ENCODE measurements around the gene RUSF1.

GRCh38 chr16:31536804-31537361 is 28.7 kb upstream of the RUSF1 start:
- TF ChIP-seq CTCF (IDR thresholded peaks at IDR 0.05; ENCODE audit: insufficient read depth, low read length, poor library complexity, severe bottlenecking) (no peak), EZH2phosphoT487 (conservative IDR thresholded peaks at IDR 0.05; ENCODE audit: low read length) (no peak)
